GM18499 (cell line): ENCODE data around the gene MYCBPAP.
"Not testable (repeated sequence)": the region's sequence is repeated elsewhere in the genome, so short reads cannot be mapped to it uniquely, and the experiment has no call there.

Experiments used
- ATAC-seq: cut with Tn5 transposase; IDR thresholded peaks from one replicate; pipeline ENCODE4 v1.9.1; 2021; ENCODE audit warnings: moderate number of reproducible peaks; ENCODE audit not compliant: insufficient read depth, unreplicated experiment

The MYCBPAP gene

GRCh38 chr17:50470426-50470825 is 37.8 kb upstream of the MYCBPAP start:
- ATAC-seq = no peak

- ATAC-seq = no peak
These were observed 37.0 kb upstream of the MYCBPAP start for GRCh38 chr17:50471009-50471905.

GRCh38 chr17:50472286-50472685 is 36.0 kb upstream of the MYCBPAP start:
- no peak for ATAC-seq

- ATAC-seq = not testable (repeated sequence)
These were observed 35.5 kb upstream of the MYCBPAP start for GRCh38 chr17:50472761-50473161.

GRCh38 chr17:50473901-50474300 is 34.3 kb upstream of the MYCBPAP start:
- no peak for ATAC-seq

GRCh38 chr17:50474523-50474922 is 33.7 kb upstream of the MYCBPAP start:
- no peak for ATAC-seq

DNA sequence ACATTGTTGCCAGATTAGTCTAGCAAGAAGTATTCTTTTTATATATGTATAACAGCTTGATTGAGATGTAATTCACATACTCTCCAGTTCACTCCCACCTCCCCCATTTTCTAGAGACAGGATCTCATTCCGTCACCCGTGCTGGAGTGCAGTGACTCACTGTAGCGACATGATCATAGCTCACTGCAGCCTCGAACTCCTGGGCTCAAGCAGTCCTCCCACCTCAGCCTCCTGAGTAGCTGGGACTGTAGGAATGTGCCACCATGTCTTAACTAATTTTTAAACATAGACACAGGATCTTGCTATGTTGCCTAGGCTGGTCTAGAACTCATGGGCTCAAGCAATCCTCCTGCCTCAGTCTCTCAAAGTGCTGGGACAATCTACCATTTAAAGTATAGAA is 32.9 kb upstream of the MYCBPAP start:
- ATAC-seq = no peak

DNA sequence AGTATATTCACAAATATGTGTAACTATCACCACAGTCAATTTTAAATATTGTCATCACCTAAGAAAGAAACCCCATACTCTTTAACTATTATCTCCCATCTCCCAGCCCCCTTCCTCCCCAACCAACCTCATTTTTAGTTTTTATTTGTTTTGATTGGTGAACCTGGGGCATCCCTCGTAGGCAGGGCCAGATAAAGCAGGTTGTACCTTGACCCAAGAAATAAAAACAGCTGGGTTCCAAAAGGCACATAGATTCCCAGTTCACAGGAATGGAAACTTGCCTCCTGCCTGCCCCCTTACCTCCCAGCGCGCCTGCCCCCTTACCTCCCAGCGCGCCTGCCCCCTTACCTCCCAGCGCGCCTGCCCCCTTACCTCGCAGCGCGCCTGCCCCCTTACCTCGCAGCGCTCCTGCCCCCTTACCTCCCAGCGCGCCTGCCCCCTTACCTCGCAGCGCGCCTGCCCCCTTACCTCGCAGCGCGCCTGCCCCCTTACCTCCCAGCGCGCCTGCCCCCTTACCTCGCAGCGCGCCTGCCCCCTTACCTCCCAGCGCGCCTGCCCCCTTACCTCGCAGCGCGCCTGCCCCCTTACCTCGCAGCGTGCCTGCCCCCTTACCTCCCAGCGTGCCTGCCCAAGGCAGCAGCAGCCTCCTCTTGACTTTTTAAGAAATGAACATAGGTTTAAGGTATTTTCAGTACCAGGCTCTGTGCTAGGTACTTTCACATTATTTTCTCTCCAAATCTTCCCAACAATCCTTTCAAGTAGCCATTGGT is 32.3 kb upstream of the MYCBPAP start:
- not testable (repeated sequence) for ATAC-seq

GRCh38 chr17:50476545-50477315 is 31.5 kb upstream of the MYCBPAP start:
- ATAC-seq = no peak

- ATAC-seq = no peak
These were observed 30.3 kb upstream of the MYCBPAP start for GRCh38 chr17:50477976-50478375.

GRCh38 chr17:50478391-50479381 is 29.6 kb upstream of the MYCBPAP start, which contains the start of gene RSAD1:
TSS of gene RSAD1 (plus strand) at chr17:50478860. CDS start at chr17:50478885, 25 bp downstream.
- ATAC-seq = peak; percentile 71

DNA sequence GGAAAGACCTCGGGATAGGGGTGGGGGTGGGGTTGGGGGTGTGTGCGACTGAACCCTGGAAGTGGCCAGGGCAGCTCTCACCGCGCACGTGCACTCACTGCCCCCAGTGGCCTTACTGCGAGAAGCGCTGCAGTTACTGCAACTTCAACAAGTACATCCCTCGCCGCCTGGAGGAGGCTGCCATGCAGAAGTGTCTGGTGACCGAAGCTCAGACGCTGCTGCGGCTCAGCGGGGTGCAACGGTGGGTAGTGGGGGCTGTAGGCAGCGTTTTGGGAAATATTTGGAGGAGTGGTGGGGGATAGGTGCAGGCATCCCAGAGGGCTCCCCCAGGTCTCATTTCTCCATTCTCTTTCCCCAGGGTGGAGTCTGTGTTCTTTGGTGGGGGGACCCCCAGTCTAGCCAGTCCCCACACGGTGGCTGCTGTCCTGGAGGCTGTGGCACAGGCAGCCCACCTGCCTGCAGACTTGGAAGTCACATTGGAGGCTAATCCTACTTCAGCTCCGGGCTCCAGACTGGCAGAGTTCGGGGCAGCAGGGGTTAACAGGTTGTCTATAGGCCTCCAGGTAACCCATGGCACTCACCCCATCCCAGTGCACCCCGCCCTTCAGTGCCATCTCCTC is 28.6 kb upstream of the MYCBPAP start:
- no peak for ATAC-seq

GRCh38 chr17:50480142-50480764 is 28.0 kb upstream of the MYCBPAP start:
- ATAC-seq = no peak

- no peak for ATAC-seq
These were observed 27.3 kb upstream of the MYCBPAP start for GRCh38 chr17:50480854-50481490.

GRCh38 chr17:50481648-50482047 is 26.6 kb upstream of the MYCBPAP start:
- no peak for ATAC-seq

GRCh38 chr17:50482110-50482509 is 26.1 kb upstream of the MYCBPAP start:
- no peak for ATAC-seq

GRCh38 chr17:50482516-50482915 is 25.7 kb upstream of the MYCBPAP start:
- no peak for ATAC-seq

DNA sequence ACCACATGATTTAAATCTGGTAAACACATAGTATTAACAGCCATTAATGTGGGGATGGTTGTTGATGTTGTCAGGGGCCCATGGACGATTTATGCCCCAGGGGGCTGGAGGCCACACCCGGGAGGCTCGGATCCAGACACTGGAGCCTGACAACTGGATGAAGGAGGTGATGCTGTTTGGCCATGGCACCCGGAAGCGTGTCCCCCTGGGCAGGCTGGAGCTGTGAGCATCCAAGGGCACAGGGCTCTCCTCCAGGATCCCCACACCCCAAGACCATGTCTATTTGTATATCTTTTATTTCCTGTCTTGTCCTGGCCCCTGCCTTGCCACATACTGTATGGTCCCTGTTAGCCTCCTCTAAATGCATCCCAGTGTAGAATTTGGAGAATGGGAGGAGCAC is 25.0 kb upstream of the MYCBPAP start:
- ATAC-seq = no peak
